ENCODE results near the gene NLRP11.

DNA sequence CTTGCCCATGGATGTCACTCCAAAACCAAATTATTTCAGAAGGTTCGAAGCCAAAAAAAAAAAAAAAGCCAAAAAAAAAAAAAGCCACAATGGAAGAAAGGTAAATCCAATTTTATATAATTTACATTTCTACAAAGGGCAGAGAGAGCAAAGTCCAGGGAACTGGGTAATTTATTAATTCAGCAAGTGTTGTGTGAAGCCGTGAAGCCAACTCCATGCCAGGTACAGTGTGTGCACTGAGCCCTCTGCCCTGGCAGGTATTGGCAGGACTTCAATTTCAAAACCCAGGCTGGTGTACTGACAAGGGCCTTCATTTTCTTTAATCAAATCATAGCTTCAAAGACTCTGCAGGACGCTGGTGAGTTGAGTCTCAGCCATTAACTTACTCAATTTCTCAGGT lies 78.4 kb downstream of the NLRP11 start:
- TF ChIP-seq, protein P1, sequence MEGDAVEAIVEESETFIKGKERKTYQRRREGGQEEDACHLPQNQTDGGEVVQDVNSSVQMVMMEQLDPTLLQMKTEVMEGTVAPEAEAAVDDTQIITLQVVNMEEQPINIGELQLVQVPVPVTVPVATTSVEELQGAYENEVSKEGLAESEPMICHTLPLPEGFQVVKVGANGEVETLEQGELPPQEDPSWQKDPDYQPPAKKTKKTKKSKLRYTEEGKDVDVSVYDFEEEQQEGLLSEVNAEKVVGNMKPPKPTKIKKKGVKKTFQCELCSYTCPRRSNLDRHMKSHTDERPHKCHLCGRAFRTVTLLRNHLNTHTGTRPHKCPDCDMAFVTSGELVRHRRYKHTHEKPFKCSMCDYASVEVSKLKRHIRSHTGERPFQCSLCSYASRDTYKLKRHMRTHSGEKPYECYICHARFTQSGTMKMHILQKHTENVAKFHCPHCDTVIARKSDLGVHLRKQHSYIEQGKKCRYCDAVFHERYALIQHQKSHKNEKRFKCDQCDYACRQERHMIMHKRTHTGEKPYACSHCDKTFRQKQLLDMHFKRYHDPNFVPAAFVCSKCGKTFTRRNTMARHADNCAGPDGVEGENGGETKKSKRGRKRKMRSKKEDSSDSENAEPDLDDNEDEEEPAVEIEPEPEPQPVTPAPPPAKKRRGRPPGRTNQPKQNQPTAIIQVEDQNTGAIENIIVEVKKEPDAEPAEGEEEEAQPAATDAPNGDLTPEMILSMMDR (IDR thresholded peaks at IDR 0.05): no peak
- no peak for TF ChIP-seq ZFX (IDR thresholded peaks at IDR 0.05; ENCODE audit: borderline replicate concordance)
